Suprapubic skin (tissue), 4 donors: ENCODE data around the gene LRP4.
"Not testable (repeated sequence)": the region's sequence is repeated elsewhere in the genome, so short reads cannot be mapped to it uniquely, and the experiment has no call there.

ENCODE experiments used
- EP300 ChIP-seq: sonication (generic); formaldehyde crosslinking; IDR thresholded peaks from one replicate; pipeline ENCODE4 v1.6.1; 2017; ENCODE audit warnings: antibody characterized with exemption
- POLR2A ChIP-seq, 2 donors: fragments of 450-650 bp; IDR thresholded peaks; one replicate each; pipeline ENCODE4 v1.6.1; 2017; ENCODE audit warnings: antibody characterized with exemption in 2 of 2, mild to moderate bottlenecking in 2 of 2, moderate library complexity in 2 of 2
- POLR2AphosphoS5 ChIP-seq, 3 donors: sonication (generic); formaldehyde crosslinking; IDR thresholded peaks; one replicate each; pipeline ENCODE4 v1.6.1; 2017; ENCODE audit warnings: antibody characterized with exemption in 3 of 3
- TF ChIP-seq, protein P1 (sequence below), 2 donors: fragments of 200-600 bp in 1 of 2; fragments of 450-650 bp in 1 of 2; sonication (generic) in 1 of 2; IDR thresholded peaks; one replicate each; pipeline ENCODE4 v1.5.1; 2016 to 2019; ENCODE audit warnings: antibody characterized with exemption in 2 of 2, mild to moderate bottlenecking in 1 of 2, moderate library complexity in 1 of 2

- not testable (repeated sequence) for TF ChIP-seq POLR2AphosphoS5 (IDR thresholded peaks at IDR 0.05); POLR2A (IDR thresholded peaks at IDR 0.05); EP300
- TF ChIP-seq, protein P1, sequence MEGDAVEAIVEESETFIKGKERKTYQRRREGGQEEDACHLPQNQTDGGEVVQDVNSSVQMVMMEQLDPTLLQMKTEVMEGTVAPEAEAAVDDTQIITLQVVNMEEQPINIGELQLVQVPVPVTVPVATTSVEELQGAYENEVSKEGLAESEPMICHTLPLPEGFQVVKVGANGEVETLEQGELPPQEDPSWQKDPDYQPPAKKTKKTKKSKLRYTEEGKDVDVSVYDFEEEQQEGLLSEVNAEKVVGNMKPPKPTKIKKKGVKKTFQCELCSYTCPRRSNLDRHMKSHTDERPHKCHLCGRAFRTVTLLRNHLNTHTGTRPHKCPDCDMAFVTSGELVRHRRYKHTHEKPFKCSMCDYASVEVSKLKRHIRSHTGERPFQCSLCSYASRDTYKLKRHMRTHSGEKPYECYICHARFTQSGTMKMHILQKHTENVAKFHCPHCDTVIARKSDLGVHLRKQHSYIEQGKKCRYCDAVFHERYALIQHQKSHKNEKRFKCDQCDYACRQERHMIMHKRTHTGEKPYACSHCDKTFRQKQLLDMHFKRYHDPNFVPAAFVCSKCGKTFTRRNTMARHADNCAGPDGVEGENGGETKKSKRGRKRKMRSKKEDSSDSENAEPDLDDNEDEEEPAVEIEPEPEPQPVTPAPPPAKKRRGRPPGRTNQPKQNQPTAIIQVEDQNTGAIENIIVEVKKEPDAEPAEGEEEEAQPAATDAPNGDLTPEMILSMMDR (IDR thresholded peaks at IDR 0.05), result not testable (repeated sequence)
Measured at GRCh38 chr11:46928701-46929100, 10.4 kb upstream of the LRP4 start.
